OCI-LY1 (cell line): ENCODE results near the gene IDH1.

ENCODE experiments used
- CTCF ChIP-seq: fragments of 200-600 bp; sonication (generic), shearing (Covaris generic); IDR thresholded peaks from 2 replicates; pipeline ENCODE4 v1.5.1; 2017; ENCODE audit warnings: mild to moderate bottlenecking, antibody characterized with exemption, low read length, moderate library complexity, mixed read lengths
- EZH2 ChIP-seq: fragments of 200-600 bp; sonication (generic), shearing (Covaris generic); IDR thresholded peaks from 2 replicates; pipeline ENCODE4 v1.8.0; 2017; ENCODE audit warnings: borderline replicate concordance, mixed run types, mild to moderate bottlenecking, antibody characterized with exemption, low read length, moderate library complexity, mixed read lengths

- TF ChIP-seq CTCF (no peak), EZH2 (no peak)
These were observed 68.4 kb downstream of the IDH1 start for GRCh38 chr2:208186465-208186864.
